Activated CD4-positive, alpha-beta T cell treated with anti-CD3 and anti-CD28 coated beads, Interleukin-2, amount 50 U/mL, for 1 hour (primary cell): ENCODE data around the gene KMT2E.

ENCODE experiments used
- DNase-seq: peaks from one replicate; pipeline ENCODE4 v3.0.0-alpha.2; 2020

Gene KMT2E

DNA sequence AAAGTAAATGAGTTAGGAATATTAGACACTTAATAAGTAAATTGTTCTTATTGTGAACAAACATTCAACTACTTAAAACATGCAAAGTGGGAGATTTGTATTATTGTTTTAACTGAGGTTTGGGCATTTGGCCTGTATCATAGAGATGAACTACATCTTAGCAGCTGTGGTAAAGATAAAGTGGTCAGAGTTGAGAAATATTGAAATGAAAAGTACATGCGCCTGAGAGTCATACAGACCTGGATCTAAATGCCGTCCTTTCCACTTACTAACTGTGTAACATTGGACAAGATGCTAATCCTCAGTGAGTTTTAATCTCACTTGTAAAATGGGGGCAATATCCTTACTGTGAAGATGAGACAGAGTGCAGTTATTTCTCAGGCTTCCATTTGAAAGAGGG is 74.5 kb downstream of the KMT2E start:
- DNase-seq, result no peak

DNA sequence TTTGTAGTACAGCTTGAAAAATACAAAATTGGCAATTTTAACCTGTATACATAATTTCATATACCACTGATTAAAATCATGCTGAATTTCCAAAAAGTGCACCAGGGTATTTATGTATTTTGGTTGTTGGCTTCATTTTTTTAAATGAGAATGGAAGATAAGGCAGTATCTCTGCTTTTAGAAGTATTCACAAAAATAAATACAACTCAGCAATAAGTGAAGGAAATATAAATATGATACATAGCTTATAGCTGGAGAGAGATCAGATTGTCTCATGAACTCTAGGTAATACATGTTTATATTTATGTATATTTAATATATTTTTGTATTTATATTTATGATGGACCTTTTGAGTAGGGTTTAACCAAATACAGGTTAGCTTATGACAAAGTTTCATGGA is 81.0 kb downstream of the KMT2E start:
- DNase-seq, result no peak

DNA sequence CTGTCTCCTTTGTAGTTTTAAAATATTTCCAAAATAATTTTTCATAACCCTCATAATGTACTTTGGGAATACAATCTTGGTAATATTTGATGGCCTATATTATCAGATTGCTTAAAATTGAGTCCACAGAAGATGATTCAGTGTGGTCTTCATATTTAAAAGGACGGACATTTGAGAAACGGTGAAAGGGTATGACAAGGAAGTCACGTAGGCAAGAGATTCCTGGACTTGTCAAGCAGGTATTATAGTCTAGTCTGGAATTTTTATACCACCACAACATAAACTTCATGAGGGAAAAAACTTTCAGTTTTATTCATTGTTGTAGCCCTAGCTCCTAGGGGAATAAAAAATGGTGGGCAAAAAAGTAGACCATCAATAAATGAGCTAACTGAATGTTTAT is 82.3 kb downstream of the KMT2E start:
- DNase-seq, result no peak

DNA sequence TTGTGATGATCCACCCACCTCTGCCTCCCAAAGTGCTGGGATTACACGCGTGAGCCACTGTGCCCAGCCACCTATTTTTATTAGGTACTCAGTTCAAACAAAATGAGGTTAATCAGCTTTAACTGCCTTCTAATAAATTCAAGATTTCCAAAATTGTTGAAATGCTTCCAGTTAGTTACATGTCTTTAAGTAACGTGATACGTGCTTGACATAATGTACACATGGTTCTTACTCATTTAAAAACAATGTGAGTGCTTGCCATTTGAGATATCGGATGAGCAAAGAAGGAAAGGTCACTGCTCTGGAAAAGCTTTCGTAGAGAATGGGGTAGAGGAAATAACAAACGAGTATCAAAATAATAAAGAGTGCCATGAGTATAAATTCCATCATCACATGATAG is 83.6 kb downstream of the KMT2E start:
- no peak for DNase-seq

DNA sequence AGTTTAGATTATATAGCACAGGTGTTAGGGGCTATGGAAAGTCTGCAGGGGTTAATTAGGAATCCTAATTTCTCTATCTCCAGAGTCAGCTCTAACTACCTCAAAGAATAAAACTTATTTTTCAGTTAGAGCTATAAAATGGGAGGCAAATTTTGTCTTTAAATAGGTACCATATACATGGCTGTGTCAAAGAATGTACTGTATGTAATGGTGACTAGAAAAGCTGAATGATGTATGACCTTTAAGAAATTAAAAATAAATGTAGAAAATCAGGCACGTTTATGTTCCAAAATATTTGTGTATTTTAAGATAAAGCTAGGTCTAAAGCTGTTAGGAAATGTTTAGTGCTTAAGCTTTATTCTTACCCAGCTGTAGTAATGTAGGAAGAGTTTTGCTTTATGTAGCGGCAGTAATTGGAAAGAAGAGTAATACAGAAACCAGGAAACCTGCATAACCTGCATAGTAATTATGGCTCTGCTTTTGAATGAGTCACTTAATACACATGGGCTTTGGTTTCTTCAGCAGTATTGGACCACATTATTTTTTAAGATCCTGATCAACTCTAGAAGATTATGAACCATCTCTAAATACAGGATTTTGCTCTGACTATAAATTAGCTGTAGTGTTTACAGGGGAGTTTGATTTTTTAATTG is 85.0 kb downstream of the KMT2E start:
- no peak for DNase-seq

DNA sequence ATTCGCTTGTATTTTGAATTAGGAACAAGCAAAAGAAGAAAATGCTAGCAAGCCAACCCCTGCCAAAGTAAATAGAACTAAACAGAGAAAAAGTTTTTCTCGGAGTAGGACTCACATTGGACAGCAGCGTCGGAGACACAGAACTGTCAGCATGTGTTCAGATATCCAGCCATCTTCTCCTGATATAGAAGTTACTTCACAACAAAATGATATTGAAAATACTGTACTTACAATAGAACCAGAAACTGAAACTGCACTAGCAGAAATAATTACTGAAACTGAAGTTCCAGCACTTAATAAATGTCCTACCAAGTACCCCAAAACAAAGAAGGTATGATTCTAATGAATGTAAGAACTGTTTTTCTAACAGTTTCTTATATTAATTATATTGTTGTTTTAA is 87.9 kb downstream of the KMT2E start:
- DNase-seq, result no peak

DNA sequence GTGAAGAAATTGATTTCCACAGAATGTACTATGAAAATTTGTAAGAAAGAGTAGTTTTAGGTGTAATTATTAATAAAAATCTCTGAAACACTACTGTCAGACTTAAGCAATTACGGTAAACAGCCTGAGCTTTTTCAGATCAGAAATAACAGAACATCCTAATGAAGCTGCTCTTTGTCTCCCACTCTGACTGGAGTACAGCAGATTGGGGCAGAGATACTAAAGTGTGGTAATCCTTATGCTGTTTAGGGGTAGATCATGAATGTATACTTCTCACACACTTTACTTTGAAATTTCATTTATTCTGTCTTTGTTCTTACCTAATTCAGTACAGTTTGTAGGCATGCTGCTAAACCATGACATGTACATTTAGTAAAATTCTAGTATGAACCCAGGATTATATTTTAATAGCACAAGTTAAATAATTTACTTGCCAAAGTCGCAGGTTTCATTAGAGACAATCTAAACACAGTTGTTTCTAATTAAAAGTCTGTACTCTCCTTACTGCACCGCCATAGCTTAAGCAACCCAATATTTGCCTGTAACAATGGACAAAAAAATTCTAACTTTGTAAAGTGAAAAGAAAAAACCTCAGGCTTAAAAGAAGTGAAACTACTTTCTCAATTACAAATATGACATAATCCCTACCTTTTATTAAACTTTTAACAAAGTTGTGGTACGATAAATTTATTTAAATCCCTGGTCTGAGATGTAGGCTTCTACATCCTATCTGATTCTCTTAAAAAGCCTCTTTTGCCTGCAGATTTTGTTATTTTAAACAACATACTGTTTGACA is 88.8 kb downstream of the KMT2E start:
- no peak for DNase-seq

DNA sequence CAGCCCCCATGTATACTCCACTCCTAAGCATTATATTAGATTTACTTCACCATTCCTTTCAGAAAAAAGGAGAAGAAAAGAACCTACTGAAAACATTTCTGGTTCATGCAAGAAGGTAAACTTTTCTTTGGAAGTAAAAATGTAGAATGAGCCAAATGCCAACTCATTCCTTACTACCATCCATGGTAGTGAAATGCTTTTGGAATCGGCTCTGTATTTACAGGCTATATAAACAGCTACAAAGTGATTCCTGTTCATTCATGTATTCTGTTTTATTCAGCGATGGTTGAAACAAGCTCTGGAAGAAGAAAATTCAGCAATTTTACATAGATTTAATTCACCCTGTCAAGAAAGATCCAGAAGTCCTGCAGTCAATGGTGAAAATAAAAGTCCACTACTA is 91.6 kb downstream of the KMT2E start:
- no peak for DNase-seq

DNA sequence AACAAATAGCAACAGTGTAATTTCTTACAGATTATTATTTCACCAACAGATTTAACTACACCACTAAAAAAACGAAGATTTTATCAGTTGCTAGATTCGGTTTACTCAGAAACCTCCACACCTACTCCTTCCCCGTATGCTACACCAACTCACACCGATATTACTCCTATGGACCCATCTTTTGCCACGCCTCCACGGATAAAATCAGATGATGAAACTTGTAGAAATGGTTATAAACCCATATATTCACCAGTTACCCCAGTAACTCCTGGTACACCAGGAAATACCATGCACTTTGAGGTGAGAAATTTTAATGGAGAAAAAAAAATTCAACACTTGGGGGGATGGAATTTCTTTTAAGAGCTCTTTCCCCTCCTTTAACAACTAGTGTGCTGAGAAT is 92.5 kb downstream of the KMT2E start:
- DNase-seq, result no peak

DNA sequence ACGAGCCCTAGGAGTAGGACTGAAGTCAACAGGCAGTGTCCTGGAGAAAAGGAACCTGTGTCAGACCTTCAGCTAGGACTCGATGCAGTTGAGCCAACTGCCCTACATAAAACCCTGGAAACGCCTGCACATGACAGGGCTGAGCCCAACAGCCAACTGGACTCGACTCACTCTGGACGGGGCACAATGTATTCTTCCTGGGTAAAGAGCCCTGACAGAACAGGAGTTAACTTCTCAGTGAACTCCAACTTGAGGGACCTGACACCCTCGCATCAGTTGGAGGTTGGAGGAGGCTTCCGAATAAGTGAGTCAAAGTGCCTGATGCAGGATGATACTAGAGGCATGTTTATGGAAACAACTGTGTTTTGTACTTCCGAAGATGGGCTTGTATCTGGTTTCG is 93.5 kb downstream of the KMT2E start:
- DNase-seq, result no peak

DNA sequence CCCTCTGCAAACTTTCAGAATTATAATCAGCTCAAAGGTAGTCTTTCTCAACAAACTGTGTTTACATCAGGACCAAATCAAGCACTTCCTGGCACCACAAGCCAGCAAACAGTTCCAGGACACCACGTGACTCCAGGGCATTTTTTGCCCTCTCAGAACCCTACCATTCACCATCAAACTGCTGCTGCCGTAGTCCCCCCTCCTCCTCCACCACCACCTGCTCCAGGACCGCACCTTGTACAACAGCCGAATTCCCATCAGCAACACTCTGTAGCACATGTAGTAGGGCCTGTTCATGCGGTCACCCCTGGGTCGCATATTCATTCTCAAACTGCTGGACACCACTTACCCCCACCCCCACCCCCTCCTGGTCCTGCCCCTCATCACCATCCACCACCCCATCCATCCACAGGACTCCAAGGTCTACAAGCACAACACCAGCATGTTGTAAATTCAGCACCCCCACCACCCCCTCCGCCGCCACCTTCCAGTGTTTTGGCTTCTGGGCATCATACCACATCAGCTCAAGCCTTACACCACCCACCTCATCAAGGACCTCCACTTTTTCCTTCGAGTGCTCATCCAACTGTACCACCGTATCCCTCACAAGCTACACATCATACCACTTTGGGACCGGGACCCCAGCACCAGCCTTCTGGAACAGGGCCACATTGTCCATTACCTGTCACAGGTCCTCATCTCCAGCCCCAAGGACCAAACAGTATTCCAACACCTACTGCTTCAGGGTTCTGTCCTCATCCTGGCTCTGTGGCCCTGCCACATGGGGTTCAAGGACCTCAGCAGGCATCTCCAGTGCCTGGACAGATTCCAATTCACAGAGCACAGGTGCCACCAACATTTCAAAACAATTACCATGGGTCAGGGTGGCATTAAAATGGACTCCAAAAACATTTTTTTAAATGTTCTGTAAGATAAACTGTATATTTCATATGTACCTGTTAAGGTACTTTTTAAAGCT is 98.7 kb downstream of the KMT2E start:
- DNase-seq, result no peak

DNA sequence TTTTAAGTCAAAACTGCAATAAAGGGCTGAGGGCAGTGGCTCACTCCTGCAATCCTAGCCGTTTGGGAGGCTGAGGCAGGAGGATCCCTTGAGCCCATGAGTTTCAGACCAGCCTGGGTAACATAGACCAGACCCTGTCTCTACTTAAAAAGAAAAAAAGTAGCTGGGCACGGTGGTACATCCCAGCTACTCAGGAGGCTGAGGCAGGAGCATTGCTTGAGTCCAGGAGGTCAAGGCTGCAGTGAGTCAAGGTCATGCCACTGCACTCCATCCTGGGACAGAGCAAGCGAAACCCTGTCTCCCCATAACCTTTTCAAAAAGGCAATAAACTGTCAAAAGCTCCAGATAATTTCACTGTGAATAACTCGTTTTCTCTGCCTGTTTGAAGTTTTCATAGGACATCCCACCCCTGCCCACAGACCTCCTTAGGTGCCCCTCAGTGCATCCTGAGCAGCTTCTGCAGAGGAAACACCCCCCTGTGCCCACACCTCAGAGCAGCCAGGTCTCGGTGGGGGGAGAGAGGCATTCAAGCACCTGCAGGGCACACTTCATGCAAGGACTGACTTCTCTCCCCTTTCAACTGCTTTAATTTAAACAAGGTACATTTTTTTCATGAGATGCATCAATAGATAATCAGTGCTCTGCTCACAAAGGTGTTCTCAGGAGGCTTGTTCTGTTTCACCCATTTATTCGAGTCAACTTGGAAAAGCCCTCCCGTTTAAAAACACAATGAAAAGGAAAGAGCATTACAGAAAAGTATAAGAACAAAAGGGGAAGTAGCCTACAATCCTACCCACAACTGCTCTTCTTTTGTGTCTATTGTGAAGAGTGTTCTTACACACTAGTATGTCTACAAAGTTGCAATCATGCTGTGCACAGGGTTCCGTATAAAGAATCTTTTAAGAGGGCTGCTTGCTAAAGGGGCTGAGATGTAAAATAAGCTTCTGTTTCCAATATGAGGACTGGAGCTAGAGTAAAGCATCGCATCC is 104.9 kb downstream of the KMT2E start:
- DNase-seq, result no peak

DNA sequence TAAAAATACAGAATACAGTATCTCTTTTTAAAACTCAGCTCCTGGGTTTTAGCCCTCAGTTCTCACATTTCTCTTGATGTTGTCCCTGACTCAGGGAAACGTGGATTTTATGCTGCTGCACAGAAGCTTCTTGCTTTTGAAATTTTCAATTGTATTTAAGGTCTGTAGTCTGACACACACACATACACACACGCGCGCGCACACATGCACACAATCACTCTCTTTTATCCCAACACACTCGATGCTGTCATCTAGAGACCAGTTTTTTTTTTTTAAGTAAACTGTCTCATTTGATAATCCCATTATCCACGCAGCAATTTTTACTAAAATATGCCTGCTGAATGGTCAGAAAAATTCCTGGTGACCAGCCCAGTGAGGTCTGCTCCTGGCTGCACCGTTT is 108.6 kb downstream of the KMT2E start:
- no peak for DNase-seq

DNA sequence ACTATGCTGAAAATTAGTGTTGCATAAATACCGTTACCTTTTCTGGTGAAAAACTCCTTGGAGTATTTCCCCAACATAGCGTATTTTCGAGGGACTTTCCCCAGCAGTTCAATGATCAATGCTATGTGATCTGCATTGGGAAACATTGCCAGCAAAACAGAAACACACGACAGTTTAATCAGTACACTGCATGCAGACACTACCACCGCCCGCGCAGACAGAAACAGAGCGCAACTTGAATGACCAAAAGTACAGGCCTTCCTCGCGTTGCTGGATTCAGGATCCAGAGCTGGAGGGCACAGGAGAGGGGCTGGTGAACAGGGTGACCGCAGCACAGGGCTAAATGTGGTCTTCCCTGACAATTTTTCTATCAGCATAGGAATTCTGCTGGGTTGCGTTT is 111.7 kb downstream of the KMT2E start:
- no peak for DNase-seq

DNA sequence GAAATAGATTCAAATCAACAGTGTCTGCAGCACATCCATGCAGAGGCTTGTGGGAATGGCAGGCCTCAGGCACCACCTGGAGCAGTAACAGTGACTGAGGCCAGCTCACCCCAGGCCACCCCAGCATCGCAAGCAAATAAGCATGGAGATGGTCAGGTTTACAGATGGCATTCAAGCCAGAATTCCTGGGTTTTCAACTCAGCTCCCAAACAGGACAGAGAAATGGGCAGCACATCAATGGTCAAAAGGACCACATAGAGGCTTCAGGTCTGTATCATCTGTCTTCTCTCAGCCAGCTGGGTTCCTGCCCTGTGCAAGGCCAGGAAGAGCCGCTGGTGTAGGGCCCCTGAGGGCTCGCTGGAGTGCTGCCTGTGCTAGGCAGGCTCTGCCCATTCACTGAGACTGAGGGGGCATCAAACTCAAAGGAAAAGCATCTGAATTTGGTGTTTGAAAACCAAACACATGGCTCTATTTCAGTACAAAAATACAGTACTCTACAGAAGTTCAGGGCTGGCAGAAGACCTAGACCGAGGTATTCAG is 112.5 kb downstream of the KMT2E start:
- DNase-seq, result no peak

DNA sequence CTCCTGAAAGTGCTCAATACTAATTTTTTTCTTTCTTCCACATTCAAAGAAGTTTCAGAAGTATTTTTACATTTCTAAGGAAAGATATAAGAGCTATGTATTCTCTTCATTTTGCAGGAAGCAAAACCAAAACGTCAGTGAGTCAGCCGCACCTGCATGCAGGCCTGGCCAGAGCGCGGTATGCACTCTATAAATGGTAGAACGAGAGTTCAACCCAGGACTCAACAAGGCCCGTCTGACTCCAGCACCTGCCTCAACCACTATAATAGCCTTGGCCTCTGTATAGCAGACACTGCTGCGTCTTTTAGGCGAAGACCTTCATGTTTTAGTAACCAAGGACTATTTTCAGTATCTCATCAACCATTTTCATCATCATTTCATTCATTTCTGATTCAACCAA is 113.2 kb downstream of the KMT2E start:
- no peak for DNase-seq

DNA sequence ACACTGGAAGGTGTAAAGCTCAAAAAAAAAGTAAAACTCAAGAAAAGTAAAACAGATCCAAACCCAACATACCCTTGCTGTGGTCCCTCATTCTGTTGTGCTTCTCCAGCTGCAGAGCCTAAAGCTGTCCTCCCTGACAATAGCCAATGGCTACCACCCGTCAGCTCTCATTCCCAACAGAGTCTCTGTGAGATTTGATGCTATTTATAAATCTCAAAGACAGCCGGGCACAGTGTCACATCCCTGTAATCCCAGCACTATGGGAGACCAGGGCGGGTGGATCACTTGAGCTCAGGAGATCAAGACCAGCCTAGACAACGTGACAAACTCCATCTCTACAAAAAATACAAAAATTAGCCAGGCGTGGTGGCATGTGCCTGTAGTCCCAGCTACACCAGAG is 116.0 kb downstream of the KMT2E start:
- DNase-seq, result no peak

DNA sequence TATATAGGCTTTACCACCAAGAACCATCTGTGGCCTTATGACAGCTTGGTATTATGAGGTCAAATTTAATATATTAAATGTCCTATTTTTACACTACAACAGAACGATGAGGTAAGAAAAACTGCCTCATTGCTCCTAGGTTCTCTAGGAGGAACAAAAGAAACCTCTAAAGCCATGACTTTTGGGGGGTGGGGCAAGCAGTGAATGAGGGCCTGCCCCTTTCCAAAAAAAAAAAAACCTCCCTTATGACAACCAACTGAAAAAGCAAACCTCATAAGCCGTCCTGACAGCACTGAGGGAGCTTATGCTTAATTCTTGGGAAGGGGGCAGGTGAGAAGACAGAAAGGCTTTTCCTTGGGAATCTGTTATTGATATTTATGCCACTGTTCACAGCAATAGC is 116.6 kb downstream of the KMT2E start:
- no peak for DNase-seq

DNA sequence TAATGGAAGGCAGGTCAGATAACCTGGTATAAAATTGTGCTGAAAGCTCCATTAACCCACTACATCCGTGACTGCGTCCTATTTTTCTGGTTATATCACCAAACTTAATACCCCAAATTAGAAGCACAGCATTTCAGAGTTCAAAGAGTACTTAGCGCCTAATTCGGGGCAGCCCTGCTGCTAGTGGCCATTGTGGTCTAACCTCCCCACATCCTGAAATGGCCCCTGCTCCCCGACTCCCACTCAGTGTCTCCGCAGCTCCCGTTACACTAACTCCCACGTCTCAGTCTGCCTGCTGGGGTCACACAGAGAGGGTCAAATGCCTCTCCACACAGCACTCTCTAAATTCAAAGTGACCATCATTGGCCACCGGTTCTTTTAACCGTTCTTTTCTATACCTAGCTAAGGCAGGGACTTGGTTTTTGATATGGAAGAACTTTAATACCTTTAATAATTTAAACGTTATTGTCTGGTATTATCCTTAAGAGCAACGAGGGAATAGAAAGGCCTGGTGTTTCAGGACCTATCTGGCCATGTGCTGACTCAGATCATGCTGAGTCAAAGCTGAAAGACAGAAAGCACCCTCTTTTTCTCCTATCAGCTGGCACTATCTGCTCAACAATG is 117.1 kb downstream of the KMT2E start:
- DNase-seq, result no peak

DNA sequence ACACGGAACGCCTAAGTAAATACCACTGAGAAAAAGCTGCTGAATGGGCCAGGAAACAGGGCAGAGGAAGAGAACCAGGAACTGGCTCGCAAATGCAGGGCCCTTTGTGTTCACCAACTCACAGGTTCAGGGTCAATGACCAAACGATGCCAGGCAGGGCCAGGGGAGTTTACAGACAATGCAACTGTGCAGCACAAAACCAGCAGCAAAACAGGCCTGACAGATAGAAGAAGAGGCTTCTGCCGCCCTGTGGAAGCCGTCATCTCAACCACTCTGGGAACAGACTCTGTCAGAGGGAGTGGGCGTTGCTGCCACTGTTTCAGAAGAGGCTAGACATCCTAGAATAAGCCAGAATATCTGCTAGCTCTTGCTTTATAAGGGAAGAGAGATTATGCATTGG is 117.9 kb downstream of the KMT2E start:
- DNase-seq, result no peak

DNA sequence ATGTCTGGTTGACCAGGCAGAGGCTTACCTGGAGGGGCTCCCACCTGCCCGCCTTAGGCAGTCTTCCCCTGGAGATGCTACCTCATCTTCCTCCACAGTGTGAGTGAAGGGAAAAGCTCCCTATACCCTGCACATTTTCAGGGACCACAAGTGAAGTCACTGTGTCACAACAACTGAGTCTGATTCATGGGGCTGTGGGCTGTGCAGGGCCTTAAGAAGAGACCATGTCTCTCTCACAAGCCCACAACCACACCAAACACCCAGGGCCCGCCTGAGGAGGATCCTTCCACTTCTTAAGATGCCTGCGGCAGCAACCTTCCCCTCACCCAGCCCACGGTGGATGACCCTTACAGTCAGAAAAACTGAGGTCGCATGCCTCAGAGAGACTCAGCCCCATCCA is 118.3 kb downstream of the KMT2E start:
- DNase-seq, result no peak

DNA sequence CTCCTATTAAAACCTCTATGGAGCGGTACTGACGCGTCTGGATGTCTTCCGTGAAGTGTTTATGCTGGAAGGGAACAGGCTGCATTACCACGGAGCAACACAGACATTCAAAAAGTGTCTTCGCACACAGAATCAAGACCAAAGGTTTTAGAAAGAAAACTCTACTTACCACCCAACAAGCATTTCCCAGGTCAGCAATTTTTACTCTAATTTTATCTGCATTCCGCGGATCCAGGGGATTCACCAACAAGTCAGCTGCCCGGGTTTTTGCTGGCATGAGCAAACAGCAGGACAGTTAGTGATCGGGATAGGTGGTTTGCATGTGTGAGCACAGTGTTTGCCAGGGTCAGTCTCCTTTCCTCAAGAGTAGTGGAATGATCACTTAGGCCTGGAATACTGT is 118.8 kb downstream of the KMT2E start:
- no peak for DNase-seq
